Measurements from ENCODE around the gene AJUBA. TPM values are rescaled to one million over a fixed set of nuclear protein-coding genes. Genes with fewer than 3 reads are reported as not detected.
"Not testable (repeated sequence)": the region's sequence is repeated elsewhere in the genome, so short reads cannot be mapped to it uniquely, and the experiment has no call there.

Gene AJUBA
- total RNA-seq, 1 experiment from 2014 or later, result 42.6 TPM

DNA sequence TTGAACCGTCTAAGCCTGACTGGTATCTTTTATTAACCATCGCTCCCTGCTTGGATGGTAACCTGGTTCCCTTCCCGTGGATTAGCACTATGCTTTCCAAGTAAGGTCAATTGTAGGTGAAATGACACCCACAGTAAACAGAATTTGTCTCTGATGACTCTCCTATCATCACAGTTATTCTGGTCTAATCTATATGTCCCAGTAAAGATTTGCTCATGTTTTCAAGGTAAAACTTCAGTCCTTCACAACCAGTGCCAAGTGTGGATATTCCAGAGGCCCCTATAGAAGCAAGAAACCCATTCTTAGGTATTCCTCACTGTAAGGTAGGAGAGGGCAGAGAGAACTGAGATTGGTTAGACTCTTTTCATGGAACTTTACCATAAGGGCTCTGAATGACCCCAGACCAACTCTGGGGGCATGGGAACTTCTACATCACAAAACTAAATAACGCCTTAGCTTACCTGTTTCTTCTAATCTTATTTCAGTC, 15.5 kb downstream of the AJUBA start:
- H4K20me1 ChIP-seq (ENCODE audit: insufficient read depth), result no peaks in the 10 kb centered on the region
- no peaks in the 10 kb centered on the region for H3K9me3 ChIP-seq (ENCODE audit: insufficient read depth, low read depth)
- no peak overlapping the region for H3K4me3 ChIP-seq
- H3K27me3 ChIP-seq (ENCODE audit: insufficient read depth, low read depth), result no peaks in the 10 kb centered on the region
- no peak overlapping the region for H2AFZ ChIP-seq
- TF ChIP-seq, protein P1, sequence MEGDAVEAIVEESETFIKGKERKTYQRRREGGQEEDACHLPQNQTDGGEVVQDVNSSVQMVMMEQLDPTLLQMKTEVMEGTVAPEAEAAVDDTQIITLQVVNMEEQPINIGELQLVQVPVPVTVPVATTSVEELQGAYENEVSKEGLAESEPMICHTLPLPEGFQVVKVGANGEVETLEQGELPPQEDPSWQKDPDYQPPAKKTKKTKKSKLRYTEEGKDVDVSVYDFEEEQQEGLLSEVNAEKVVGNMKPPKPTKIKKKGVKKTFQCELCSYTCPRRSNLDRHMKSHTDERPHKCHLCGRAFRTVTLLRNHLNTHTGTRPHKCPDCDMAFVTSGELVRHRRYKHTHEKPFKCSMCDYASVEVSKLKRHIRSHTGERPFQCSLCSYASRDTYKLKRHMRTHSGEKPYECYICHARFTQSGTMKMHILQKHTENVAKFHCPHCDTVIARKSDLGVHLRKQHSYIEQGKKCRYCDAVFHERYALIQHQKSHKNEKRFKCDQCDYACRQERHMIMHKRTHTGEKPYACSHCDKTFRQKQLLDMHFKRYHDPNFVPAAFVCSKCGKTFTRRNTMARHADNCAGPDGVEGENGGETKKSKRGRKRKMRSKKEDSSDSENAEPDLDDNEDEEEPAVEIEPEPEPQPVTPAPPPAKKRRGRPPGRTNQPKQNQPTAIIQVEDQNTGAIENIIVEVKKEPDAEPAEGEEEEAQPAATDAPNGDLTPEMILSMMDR (conservative IDR thresholded peaks at IDR 0.05), result no peak
- no peak for TF ChIP-seq EZH2 (IDR thresholded peaks at IDR 0.05; ENCODE audit: low read depth)
- no peak for DNase-seq
- intact Hi-C loops (cut with micrococcal nuclease; ENCODE audit: unreplicated experiment), result no loop called here
- no peaks in the 10 kb centered on the region; the same call in 1 of the 2 replicates for H3F3A ChIP-seq (ENCODE audit: insufficient read depth, low read depth)
- POLR2A ChIA-PET (ENCODE audit: unreplicated experiment), result no interaction called here
- CTCF ChIA-PET, result no interaction called here
- H3K27ac ChIP-seq, result no peak overlapping the region
- no peaks in the 10 kb centered on the region for H3K9me2 ChIP-seq (ENCODE audit: insufficient read depth)
- BruUV-seq (replicated peaks), result no TSS peak
- H3K4me1 ChIP-seq (replicated peaks; ENCODE audit: insufficient read depth), result no peaks in the 10 kb centered on the region
- no peak overlapping the region for H3K4me2 ChIP-seq
- H3K36me3 ChIP-seq (ENCODE audit: low read depth), result no peaks in the 10 kb centered on the region
- H3K79me2 ChIP-seq (ENCODE audit: low read depth), result no peaks in the 10 kb centered on the region

DNA sequence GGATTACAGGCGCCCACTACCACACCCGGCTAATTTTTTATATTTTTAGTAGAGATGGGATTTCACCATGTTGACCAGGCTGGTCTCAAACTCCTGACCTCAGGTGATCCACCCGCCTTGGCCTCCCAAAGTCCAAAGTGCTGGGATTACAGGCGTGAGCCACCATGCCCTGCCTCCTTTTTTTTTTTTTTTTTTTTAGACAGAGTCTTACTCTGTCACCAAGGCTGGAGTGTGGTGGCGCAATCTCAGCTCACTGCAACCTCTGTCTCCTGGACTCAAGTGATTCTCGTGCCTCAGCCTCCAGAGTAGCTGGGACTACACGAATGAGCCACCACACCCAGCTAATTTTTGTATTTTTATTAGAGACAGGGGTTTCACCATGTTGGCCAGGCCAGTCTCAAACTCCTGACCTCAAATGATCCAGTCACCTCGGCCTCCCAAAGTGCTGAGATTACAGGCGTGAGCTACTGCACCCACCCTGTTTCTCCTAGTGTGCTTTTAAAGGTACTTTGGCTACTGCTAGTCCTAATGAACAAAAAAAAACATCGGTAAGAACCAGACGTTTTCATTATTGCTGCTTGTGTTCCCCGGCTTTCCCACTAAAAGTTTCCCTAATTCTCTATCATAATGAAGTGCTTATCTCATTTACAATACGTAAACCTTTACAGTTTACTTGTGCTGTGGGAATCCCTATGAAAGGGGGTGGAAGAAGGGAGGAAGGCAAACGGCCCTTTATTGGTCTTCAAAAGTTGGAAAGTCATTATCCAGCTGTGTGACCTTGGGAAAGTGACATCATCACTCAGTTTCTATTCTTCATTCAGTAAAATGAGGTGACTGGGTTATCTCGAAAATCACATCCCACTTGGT, 16.2 kb downstream of the AJUBA start:
- H3F3A ChIP-seq (ENCODE audit: insufficient read depth, low read depth); H3K27ac ChIP-seq; H4K20me1 ChIP-seq (ENCODE audit: insufficient read depth); H3K27me3 ChIP-seq (ENCODE audit: insufficient read depth, low read depth); H2AFZ ChIP-seq; H3K9me3 ChIP-seq (ENCODE audit: insufficient read depth, low read depth); BruUV-seq (replicated peaks); DNase-seq; H3K4me3 ChIP-seq; H3K4me1 ChIP-seq (replicated peaks; ENCODE audit: insufficient read depth); H3K9me2 ChIP-seq (ENCODE audit: insufficient read depth); H3K79me2 ChIP-seq (ENCODE audit: low read depth); intact Hi-C loops (cut with micrococcal nuclease; ENCODE audit: unreplicated experiment); H3K4me2 ChIP-seq; H3K36me3 ChIP-seq (ENCODE audit: low read depth): not testable (repeated sequence)
- POLR2A ChIA-PET (ENCODE audit: unreplicated experiment), result interaction anchor here (0.6 kb wide), 1 partner anchor 41 kb away, joined by 3 read pairs; no protein-coding TSS in a partner anchor
- CTCF ChIA-PET, result interaction anchor here (0.7 kb wide), 1 partner anchor 63 kb away, joined by 3 read pairs; no protein-coding TSS in a partner anchor

DNA sequence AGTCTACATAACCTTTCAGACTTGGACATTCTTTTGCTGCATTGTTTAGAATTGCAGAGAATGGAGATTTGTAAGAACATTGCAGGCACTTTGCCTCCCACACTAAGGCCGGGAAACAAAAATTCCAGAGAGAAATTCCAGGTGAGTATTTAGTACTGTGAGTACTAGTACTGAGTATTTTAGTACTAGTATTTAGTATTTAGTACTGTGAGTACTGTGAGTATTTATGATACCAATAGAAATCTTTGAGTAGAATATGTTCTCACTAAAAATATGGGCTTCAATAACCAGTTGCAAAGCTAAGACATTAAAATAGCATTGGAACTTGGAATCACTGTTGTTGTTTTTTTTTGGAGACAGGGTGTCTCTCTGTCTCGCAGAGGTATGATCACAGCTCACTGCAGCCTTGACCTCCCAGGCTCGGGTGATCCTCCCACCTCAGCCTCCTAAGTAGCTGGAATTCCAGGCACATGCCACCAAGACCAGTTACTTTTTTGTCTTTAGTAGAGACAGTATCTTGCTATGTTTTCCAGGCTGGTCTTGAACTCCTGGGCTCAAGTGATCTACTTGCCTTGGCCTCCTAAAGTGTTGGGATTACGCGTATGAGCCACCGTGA, 20.2 kb downstream of the AJUBA start:
- H3K36me3 ChIP-seq (ENCODE audit: low read depth), result no peaks in the 10 kb centered on the region
- H3K9me2 ChIP-seq (ENCODE audit: insufficient read depth), result no peaks in the 10 kb centered on the region
- TF ChIP-seq, protein P1 (conservative IDR thresholded peaks at IDR 0.05), result no peak
- no peak for TF ChIP-seq EZH2 (IDR thresholded peaks at IDR 0.05; ENCODE audit: low read depth)
- H4K20me1 ChIP-seq (ENCODE audit: insufficient read depth), result no peaks in the 10 kb centered on the region
- no peak overlapping the region for H2AFZ ChIP-seq
- H3F3A ChIP-seq (ENCODE audit: insufficient read depth, low read depth), result no peaks in the 10 kb centered on the region; the same call in 1 of the 2 replicates
- no peak overlapping the region for H3K4me2 ChIP-seq
- H3K27ac ChIP-seq, result no peak overlapping the region
- H3K79me2 ChIP-seq (ENCODE audit: low read depth), result no peaks in the 10 kb centered on the region
- no peak for DNase-seq
- no peak overlapping the region for H3K4me3 ChIP-seq
- no peaks in the 10 kb centered on the region for H3K27me3 ChIP-seq (ENCODE audit: insufficient read depth, low read depth)
- POLR2A ChIA-PET (ENCODE audit: unreplicated experiment), result no interaction called here
- H3K9me3 ChIP-seq (ENCODE audit: insufficient read depth, low read depth), result no peaks in the 10 kb centered on the region
- intact Hi-C loops (cut with micrococcal nuclease; ENCODE audit: unreplicated experiment), result no loop called here
- BruUV-seq (replicated peaks), result no TSS peak
- H3K4me1 ChIP-seq (replicated peaks; ENCODE audit: insufficient read depth), result no peaks in the 10 kb centered on the region
- CTCF ChIA-PET, result interaction anchor here (1.0 kb wide), 1 partner anchor 21 kb away, joined by 3 read pairs; no protein-coding TSS in a partner anchor
